Mesodermal cell (in vitro differentiated cells): Measurements from ENCODE around the gene CDKN1C.

ENCODE experiments used
- H3K27ac ChIP-seq: 2 replicates; pipeline ENCODE4 v1.7.0; 2013; ENCODE audit warnings: mild to moderate bottlenecking, low read depth, low read length, moderate library complexity; ENCODE audit not compliant: severe bottlenecking
- H3K36me3 ChIP-seq: 2 replicates; pipeline ENCODE4 v1.7.1; 2013; ENCODE audit warnings: mild to moderate bottlenecking, low read length, moderate library complexity; ENCODE audit not compliant: control insufficient read depth, insufficient read depth
- H3K4me1 ChIP-seq: one replicate; pipeline ENCODE4 v1.7.1; 2013; ENCODE audit warnings: mild to moderate bottlenecking, low read length; ENCODE audit not compliant: insufficient read depth, control insufficient read depth, poor library complexity, severe bottlenecking
- H3K4me3 ChIP-seq: 2 replicates; pipeline ENCODE4 v1.7.0; 2013; ENCODE audit warnings: low read length, control low read depth, mild to moderate bottlenecking; ENCODE audit not compliant: insufficient read depth, poor library complexity, severe bottlenecking; ENCODE audit errors: extremely low read depth
- H3K9me3 ChIP-seq: 2 replicates; pipeline ENCODE4 v1.7.1; 2013; ENCODE audit warnings: mild to moderate bottlenecking, low read length, moderate library complexity; ENCODE audit not compliant: control insufficient read depth
- whole genome bisulfite sequencing, 2 experiments: methylation state at CpG; one replicate each; pipeline ENCODE4 v1.1.5; 2013; ENCODE audit warnings: missing lambda C conversion rate in 2 of 2; ENCODE audit not compliant: insufficient coverage in 2 of 2; 5-methylcytosine and 5-hydroxymethylcytosine counted together

Gene CDKN1C

DNA sequence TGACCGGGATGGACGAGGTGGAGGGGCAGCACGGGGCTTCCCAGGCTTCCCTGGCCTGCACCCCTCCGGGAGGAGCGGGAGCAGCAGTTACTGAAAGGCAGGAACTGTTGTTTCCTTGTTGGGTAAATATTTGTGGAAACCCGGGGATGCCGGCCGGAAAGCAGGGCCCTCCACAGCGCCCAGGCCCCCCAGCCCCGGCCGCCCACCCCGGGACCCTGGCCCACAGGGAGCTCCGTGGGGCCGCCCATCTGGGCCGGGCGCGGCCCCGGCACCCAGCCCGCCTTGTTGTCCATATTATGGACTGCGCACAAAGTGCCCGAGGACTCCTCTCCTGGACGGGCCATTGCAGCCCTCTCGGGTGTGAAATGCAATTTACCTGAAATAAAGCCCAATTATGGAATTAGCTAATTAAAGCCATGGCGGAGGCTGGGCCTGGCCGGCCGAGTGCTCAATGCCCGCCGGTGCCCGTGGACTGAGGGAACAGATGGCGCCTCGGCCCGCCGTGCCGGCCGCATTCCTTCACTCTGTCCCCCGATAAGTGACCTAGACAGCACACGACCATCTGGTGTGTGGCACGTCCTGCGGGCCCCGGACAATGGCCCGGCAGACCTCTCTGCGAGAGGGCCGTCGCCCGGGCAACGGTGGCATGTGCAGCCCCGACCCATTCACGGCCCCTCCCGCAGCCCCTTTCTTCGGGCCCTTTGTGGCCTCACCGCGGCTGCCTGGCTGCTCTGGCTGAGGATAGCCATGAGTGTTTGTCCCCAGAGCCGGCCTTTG, 35.4 kb downstream of the CDKN1C start:
- Histone ChIP-seq H3K4me1 (peaks cover 11% of the 10 kb centered on the region), H3K36me3 (no peaks in the 10 kb centered on the region), H3K4me3 (no peak overlapping the region), H3K27ac (no peak overlapping the region), H3K9me3 (no peaks in the 10 kb centered on the region)
- WGBS, 2 experiments, result 88 to 94% methylated on average over 48 to 53 of the region's 53 CpGs

- H3K4me1 ChIP-seq, result peaks cover 11% of the 10 kb centered on the region
- WGBS, 2 experiments, result 83 to 85% methylated on average over 7 to 9 of the region's 9 CpGs
- H3K36me3 ChIP-seq, result no peaks in the 10 kb centered on the region
Observed at GRCh38 chr11:2848497-2848896, 37.1 kb downstream of the CDKN1C start.

GRCh38 chr11:2847561-2847960, 38.0 kb downstream of the CDKN1C start:
- Histone ChIP-seq H3K4me1 (peaks cover 11% of the 10 kb centered on the region), H3K9me3 (no peaks in the 10 kb centered on the region), H3K36me3 (no peaks in the 10 kb centered on the region), H3K4me3 (no peak overlapping the region), H3K27ac (no peak overlapping the region)
- 92 to 96% methylated on average over 14 to 16 of the region's 21 CpGs for WGBS, 2 experiments

More at GRCh38 chr11:2848497-2848896, 37.1 kb downstream of the CDKN1C start:
- no peaks in the 10 kb centered on the region for H3K9me3 ChIP-seq
- H3K4me3 ChIP-seq, result no peak overlapping the region
- H3K27ac ChIP-seq, result no peak overlapping the region

- whole genome bisulfite sequencing, 2 experiments, result 86 to 90% methylated on average over 11 of the region's 11 CpGs
- Histone ChIP-seq H3K4me1 (peaks cover 11% of the 10 kb centered on the region), H3K4me3 (no peak overlapping the region), H3K9me3 (no peaks in the 10 kb centered on the region), H3K36me3 (no peaks in the 10 kb centered on the region), H3K27ac (no peak overlapping the region)
Observed at GRCh38 chr11:2846470-2846869, 39.1 kb downstream of the CDKN1C start.

DNA sequence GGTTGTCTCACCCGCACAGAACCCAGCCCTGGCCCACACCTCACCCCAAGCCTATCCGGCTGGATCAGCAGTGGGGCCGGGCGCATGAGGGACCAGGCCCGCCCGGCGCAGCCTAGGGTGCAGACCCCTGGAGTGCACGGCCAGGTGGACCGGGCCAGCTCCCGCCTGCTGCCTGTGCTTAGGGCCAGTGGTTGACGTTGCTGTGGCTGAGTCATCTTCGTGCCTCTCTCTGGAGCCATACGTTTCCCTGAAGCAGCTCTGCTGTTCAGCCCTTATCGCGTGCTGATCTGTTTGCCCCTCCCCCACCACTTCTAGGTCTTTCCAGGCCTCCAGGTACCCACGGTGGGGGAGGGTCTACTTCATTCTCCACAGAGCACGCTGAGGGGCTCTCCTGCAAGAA, 39.5 kb downstream of the CDKN1C start:
- Histone ChIP-seq H3K4me3 (no peak overlapping the region), H3K36me3 (no peaks in the 10 kb centered on the region), H3K27ac (no peak overlapping the region), H3K4me1 (peaks cover 11% of the 10 kb centered on the region), H3K9me3 (no peaks in the 10 kb centered on the region)
- WGBS, 2 experiments, result 73% methylated on average over 11 to 17 of the region's 17 CpGs

DNA sequence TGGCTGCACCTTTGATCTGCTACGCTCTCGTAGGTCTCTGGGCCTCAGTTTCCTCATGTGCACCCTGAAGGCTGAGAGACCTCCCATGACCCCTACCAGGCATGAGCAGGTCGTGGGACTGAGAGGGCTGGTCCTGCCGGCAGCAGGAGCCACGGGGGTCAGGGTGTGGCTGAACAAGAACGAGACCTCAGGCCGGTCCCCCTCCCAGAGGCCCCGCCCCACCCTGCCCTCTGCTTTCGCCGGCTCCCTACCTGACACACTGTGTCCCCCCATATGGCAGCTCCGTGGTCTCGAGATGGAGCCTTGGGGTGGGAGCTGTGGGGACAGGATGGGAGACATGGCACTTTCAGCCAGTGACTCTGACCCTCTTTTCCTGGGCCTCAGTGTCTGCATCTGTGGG, 40.6 kb downstream of the CDKN1C start:
- Histone ChIP-seq H3K27ac (no peak overlapping the region), H3K9me3 (no peaks in the 10 kb centered on the region), H3K4me3 (no peak overlapping the region), H3K36me3 (no peaks in the 10 kb centered on the region), H3K4me1 (peaks cover 11% of the 10 kb centered on the region)
- 87 to 95% methylated on average over 9 to 12 of the region's 12 CpGs for WGBS, 2 experiments

DNA sequence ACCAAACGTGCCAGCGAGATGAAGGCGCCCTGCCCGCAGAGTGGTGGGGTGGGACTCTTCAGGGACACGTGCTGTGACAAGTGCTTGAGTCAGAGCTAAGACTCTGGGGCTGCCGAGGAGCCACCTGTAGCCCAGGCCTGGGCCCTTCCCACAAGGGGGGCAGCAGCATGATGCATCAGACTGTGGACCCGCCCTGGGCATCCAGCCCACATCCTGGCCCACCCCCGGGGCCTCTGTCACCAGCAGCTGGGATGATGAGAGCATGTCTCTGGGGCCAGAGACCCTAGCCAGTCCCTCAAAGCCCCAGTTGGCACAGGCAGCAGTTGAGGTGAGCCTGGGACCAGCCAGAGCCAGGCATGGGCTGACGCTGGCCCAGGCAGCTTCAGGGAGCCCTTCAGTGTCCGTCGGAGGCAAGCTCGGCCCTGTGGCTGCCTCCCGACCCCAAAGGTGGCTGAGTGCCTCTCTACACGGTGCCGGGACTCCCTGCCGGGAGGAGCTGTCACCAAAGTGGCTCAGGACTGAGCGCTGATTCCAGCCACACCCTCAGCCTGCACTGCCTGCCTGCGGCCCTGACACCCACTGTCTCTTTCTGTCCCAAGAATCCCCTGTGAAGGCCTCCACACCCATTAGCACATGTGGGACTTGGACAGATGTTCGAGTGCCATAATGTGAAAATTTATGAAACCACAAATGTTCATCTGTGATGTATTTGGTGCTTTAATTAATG, 41.3 kb downstream of the CDKN1C start:
- H3K36me3 ChIP-seq, result no peaks in the 10 kb centered on the region
- no peak overlapping the region for H3K27ac ChIP-seq
- H3K4me3 ChIP-seq, result no peak overlapping the region
- peaks cover 17% of the 10 kb centered on the region for H3K4me1 ChIP-seq
- WGBS, 2 experiments, result 87 to 88% methylated on average over 12 to 18 of the region's 19 CpGs
- H3K9me3 ChIP-seq, result no peaks in the 10 kb centered on the region

DNA sequence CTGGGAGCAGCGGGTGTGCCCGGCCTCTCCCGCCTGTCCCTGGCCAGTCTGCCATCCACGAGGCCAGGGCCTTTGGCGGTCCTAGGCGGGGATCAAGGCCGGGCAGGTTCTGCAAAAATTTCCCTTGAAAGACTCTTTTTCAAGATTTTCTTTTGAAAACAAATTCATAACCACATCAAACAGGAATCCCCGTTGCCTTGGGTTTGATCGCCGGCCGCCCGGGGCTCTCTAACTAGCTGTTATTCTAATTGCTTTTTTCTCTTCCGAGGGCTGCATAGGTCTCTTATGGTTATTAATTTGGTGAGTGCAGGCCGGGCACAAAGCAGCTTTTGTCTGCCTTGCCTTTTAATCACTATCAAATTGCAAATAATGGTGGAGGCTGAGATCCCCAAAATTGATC, 42.0 kb downstream of the CDKN1C start:
- H3K4me1 ChIP-seq, result peaks cover 18% of the 10 kb centered on the region
- no peak overlapping the region for H3K27ac ChIP-seq
- no peaks in the 10 kb centered on the region for H3K9me3 ChIP-seq
- WGBS, 2 experiments, result 90 to 94% methylated on average over 7 of the region's 14 CpGs
- H3K36me3 ChIP-seq, result no peaks in the 10 kb centered on the region
- H3K4me3 ChIP-seq, result no peak overlapping the region

DNA sequence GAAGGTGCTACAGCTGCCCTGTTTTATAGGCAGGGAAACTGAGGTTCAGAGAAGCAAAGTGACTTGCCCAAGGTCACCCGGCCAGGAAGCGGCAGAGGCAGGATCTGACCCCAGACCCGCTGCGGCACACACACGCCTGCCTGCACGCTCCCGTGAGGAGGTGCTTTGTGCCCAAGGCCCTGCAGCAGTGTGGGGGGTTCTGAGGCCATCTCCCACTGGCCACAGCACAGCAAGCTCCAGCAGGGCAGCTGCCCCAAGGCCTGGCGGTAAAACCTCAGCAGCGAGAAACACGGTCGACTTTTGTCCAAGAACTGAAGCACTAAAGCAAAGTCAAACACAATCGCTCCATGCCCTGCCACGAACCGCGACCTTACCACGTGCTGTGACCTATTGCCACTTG, 42.7 kb downstream of the CDKN1C start:
- no peaks in the 10 kb centered on the region for H3K9me3 ChIP-seq
- no peak overlapping the region for H3K4me3 ChIP-seq
- 95 to 97% methylated on average over 16 of the region's 16 CpGs for WGBS, 2 experiments
- no peaks in the 10 kb centered on the region for H3K36me3 ChIP-seq
- H3K27ac ChIP-seq, result no peak overlapping the region
- H3K4me1 ChIP-seq, result peaks cover 23% of the 10 kb centered on the region

GRCh38 chr11:2841411-2842190, 44.0 kb downstream of the CDKN1C start:
- Histone ChIP-seq H3K36me3 (no peaks in the 10 kb centered on the region), H3K27ac (no peak overlapping the region), H3K4me3 (no peak overlapping the region), H3K9me3 (no peaks in the 10 kb centered on the region), H3K4me1 (peaks cover 27% of the 10 kb centered on the region)
- WGBS, 2 experiments, result 90 to 91% methylated on average over 24 to 26 of the region's 26 CpGs
